Stomach (tissue), 9 donors: Measurements from ENCODE around the gene SH3TC1. TPM values are rescaled to one million over a fixed set of nuclear protein-coding genes. Genes with fewer than 3 reads are reported as not detected.
A peak's percentile ranks its signal among the peaks of the same experiment; 100 is the strongest.

Source experiments
- DNase-seq, 2 donors: peaks; one replicate each; pipeline versions ENCODE4 v3.0.0 to v3.0.0-alpha.2; 2013 to 2019
- H3K27ac ChIP-seq, 5 donors: fragments of 200-600 bp in 4 of 5; sonication (generic) in 4 of 5; one replicate each; pipeline ENCODE4 v1.5.1; 2013 to 2019; ENCODE audit warnings: mild to moderate bottlenecking in 1 of 5, moderate library complexity in 1 of 5
- H3K27me3 ChIP-seq, 3 donors: fragments of 200-600 bp; sonication (generic); one replicate each; pipeline ENCODE4 v1.5.1; 2017 to 2019; ENCODE audit warnings: mixed run types in 1 of 3
- H3K36me3 ChIP-seq, 4 donors: fragments of 200-600 bp; sonication (generic); 1 replicate in 3 of 4; 2 replicates in 1 of 4; pipeline ENCODE4 v1.5.1; 2016 to 2019
- H3K4me1 ChIP-seq, 4 donors: fragments of 200-600 bp; sonication (generic); one replicate each; pipeline ENCODE4 v1.5.1; 2016 to 2019
- H3K4me3 ChIP-seq, 4 donors: fragments of 200-600 bp; sonication (generic) in 3 of 4; one replicate each; pipeline ENCODE4 v1.5.1; 2016 to 2019; ENCODE audit warnings: mild to moderate bottlenecking in 1 of 4
- H3K9me3 ChIP-seq, 4 donors: fragments of 200-600 bp; sonication (generic); one replicate each; pipeline ENCODE4 v1.5.1; 2016 to 2019
- EP300 ChIP-seq: sonication (generic); formaldehyde crosslinking; IDR thresholded peaks from one replicate; pipeline ENCODE4 v1.6.1; 2017; ENCODE audit warnings: antibody characterized with exemption
- POLR2A ChIP-seq, 4 donors: fragments of 450-650 bp; IDR thresholded peaks; one replicate each; pipeline ENCODE4 v1.6.1; 2016; ENCODE audit warnings: antibody characterized with exemption in 4 of 4, control low read depth in 2 of 4, mild to moderate bottlenecking in 1 of 4, moderate library complexity in 1 of 4
- POLR2AphosphoS5 ChIP-seq, 3 donors: sonication (generic); formaldehyde crosslinking; IDR thresholded peaks; one replicate each; pipeline ENCODE4 v1.6.1; 2016; ENCODE audit warnings: antibody characterized with exemption in 3 of 3
- WGBS, 5 donors: extraction: QIAGEN DNeasy Blood & Tissue Kit in 3 of 5; methylation state at CpG; one replicate each; pipeline versions ENCODE4 v1.1.5 to v1.1.7; 2013 to 2018; 5-methylcytosine and 5-hydroxymethylcytosine counted together
- intact Hi-C: fragments of 100-400 bp; cut with DNase I; formaldehyde crosslinking; loops from one replicate; pipeline ENCODE4 v1.15.1; 2023; ENCODE audit warnings: low total_unique reads
- polyA plus RNA-seq, 3 donors: library from polyadenylated mRNA; stranded (reverse); fragments of 200-250 nt; gene quantifications; one replicate each; pipeline ENCODE4 v1.2.3, GENCODE V29; 2013
- total RNA-seq, 5 donors: library from RNA; depleted of rRNA; stranded (reverse); fragments of >200 nt; gene quantifications; one replicate each; pipeline versions ENCODE4 v1.1.0 to v1.2.3, GENCODE V29; 2014 to 2016
- TF ChIP-seq, protein P1 (sequence below), 7 experiments: fragments of 450-650 bp in 4 of 7; fragments of 200-600 bp in 3 of 7; sonication (generic) in 3 of 7; IDR thresholded peaks; one replicate each; pipeline ENCODE4 v1.5.1; 2016 to 2019; ENCODE audit warnings: antibody characterized with exemption in 7 of 7, control low read depth in 2 of 7, mild to moderate bottlenecking in 1 of 7
- donor health status: healthy with polysubstance abuse.
- donor health status: Bipolar disorder and iron deficiency.
- donor health status: healthy.

Gene SH3TC1
- total and polyA plus RNA-seq, 8 donors, result 12.0 to 96.2 (median 27.9) TPM

DNA sequence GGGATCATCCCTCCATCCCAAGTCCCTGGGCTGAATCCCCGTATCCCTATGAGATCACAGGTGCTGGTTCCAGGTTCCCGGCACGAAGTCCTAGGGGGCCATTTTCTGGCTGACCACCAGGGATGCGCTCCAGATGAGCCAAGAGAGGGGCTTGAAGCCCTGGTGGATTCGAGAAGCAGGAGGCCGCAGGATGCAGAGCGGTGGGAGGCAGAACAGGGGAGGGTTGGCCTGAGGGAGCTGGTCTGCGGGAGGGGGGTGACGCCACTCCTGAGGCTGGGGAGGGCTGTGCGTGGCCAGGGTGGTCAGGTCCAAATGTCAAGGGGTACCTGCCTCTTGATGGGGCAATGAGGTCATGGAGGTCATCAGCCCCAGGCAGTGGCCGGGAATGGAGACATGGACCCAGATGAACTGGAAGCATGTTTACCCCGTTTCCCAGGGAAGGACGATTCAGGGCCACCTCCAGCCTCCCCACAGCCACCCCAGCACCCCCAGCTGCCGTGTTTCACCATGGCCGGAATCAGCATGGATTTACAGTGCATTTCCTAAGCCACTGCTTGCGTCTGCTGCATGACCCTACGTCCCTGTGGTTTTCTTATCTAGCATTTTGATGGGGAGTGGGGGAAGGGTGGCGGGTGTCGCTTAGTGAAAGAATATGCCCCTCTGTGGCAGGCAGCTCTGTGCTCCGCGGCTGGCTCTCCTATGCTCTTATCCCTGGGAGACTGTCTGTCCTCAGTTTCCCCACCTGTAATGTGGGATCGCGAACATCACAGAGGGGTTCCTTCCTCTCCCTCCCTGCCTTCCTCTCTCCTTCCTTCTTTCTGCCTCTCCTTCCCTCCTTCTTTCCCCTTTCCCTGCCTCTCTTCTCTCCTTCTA lies 53.4 kb downstream of the SH3TC1 start:
- no peaks in the 10 kb centered on the region for H3K36me3 ChIP-seq
- intact Hi-C loops, result no loop called here
- H3K9me3 ChIP-seq, result no peaks in the 10 kb centered on the region
- peaks cover 0 to 9% (median 2%) of the 10 kb centered on the region in 4 donors for H3K4me1 ChIP-seq
- H3K27ac ChIP-seq, result no peak overlapping the region
- DNase-seq, result peak in 1 of 2 donors; percentile 58
- TF ChIP-seq, protein P1, sequence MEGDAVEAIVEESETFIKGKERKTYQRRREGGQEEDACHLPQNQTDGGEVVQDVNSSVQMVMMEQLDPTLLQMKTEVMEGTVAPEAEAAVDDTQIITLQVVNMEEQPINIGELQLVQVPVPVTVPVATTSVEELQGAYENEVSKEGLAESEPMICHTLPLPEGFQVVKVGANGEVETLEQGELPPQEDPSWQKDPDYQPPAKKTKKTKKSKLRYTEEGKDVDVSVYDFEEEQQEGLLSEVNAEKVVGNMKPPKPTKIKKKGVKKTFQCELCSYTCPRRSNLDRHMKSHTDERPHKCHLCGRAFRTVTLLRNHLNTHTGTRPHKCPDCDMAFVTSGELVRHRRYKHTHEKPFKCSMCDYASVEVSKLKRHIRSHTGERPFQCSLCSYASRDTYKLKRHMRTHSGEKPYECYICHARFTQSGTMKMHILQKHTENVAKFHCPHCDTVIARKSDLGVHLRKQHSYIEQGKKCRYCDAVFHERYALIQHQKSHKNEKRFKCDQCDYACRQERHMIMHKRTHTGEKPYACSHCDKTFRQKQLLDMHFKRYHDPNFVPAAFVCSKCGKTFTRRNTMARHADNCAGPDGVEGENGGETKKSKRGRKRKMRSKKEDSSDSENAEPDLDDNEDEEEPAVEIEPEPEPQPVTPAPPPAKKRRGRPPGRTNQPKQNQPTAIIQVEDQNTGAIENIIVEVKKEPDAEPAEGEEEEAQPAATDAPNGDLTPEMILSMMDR (IDR thresholded peaks at IDR 0.05), result no peak
- no peak for TF ChIP-seq POLR2AphosphoS5 (IDR thresholded peaks at IDR 0.05)
- no peak for TF ChIP-seq POLR2A (IDR thresholded peaks at IDR 0.05)
- no peak for TF ChIP-seq EP300
- WGBS, 5 donors, result 60 to 71% (median 62%) methylated on average over 23 of the region's 23 CpGs
- no peaks in the 10 kb centered on the region for H3K27me3 ChIP-seq
- H3K4me3 ChIP-seq, result no peak overlapping the region

DNA sequence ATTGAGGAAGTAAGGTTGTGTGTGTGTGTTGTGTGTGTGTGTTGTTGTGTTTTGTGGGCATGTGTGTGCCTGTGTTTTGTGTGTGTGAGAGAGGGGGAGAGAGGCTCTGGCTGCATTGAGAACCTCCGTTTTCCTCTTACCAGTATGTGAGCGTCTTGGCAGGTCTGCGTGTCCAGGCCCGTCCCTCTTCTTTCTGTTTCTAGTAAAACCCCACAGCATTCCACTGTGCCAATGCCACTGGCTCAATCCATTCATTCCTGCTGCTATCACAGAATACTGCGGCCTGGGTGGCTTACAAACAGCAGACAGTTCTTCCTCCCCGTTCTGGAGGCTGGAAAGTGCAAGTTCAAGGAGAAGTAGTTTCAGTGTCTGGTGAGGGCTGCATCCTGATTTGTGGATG lies 55.0 kb downstream of the SH3TC1 start:
- whole genome bisulfite sequencing, 5 donors, result 85 to 90% (median 86%) methylated on average over 6 of the region's 6 CpGs
- no peaks in the 10 kb centered on the region for H3K36me3 ChIP-seq
- no peak for DNase-seq

DNA sequence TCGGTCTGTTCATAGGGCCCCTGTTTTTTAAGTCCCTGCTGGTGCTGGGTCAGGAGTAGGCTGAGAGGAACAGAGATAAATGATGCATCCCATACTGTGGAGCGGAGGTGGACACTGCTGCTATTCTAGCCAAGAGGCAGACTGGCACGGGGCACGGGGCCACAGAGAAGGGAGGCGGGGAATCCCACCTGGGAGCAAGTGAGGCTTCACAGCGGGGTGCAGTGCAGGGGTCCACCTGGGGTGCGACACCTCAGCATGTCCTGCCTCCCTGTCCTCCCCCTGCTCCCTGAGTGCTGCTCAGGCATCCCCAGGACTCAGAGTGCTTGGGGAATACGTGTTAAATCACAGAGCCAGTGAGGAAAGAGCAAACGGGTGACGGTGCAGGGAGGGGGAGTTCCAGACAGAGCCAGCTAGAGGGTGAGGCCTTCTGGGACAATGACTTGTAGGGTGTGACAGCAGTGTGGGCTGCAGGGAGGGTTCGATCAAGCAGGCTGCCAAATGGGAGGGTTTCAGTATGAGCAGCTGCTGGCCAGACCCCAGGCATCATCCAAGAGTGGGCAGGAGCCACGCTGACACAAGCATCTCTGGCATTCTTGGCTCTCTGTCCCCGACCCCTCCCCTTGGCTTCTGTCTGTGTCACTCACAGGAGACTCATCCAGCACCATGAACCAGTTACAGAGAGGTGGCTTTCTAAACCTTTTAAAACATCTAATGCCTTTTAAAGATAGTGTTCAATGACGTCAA lies 56.8 kb downstream of the SH3TC1 start:
- no peak for TF ChIP-seq POLR2AphosphoS5 (IDR thresholded peaks at IDR 0.05)
- TF ChIP-seq, protein P1 (IDR thresholded peaks at IDR 0.05), result no peak
- no peak for TF ChIP-seq EP300
- no peak for TF ChIP-seq POLR2A (IDR thresholded peaks at IDR 0.05)
- Histone ChIP-seq H3K27me3 (no peaks in the 10 kb centered on the region), H3K4me3 (no peak overlapping the region), H3K36me3 (no peaks in the 10 kb centered on the region), H3K4me1 (peaks cover 0 to 6% (median 2%) of the 10 kb centered on the region in 4 donors), H3K27ac (no peak overlapping the region), H3K9me3 (no peaks in the 10 kb centered on the region)
- DNase-seq, result peak in 1 of 2 donors; percentile 46
- WGBS, 5 donors, result 62 to 73% (median 66%) methylated on average over 14 of the region's 14 CpGs
- intact Hi-C loops, result no loop called here

More for the DNA sequence above, 55.0 kb downstream of the SH3TC1 start:
- intact Hi-C loops, result no loop called here
- Histone ChIP-seq H3K9me3 (no peaks in the 10 kb centered on the region), H3K27ac (no peak overlapping the region), H3K4me1 (peaks cover 0 to 4% (median 0%) of the 10 kb centered on the region in 4 donors), H3K4me3 (no peak overlapping the region), H3K27me3 (no peaks in the 10 kb centered on the region)
- TF ChIP-seq POLR2AphosphoS5 (IDR thresholded peaks at IDR 0.05), result no peak
- no peak for TF ChIP-seq EP300
- TF ChIP-seq POLR2A (IDR thresholded peaks at IDR 0.05), result no peak
- TF ChIP-seq, protein P1 (IDR thresholded peaks at IDR 0.05), result no peak

DNA sequence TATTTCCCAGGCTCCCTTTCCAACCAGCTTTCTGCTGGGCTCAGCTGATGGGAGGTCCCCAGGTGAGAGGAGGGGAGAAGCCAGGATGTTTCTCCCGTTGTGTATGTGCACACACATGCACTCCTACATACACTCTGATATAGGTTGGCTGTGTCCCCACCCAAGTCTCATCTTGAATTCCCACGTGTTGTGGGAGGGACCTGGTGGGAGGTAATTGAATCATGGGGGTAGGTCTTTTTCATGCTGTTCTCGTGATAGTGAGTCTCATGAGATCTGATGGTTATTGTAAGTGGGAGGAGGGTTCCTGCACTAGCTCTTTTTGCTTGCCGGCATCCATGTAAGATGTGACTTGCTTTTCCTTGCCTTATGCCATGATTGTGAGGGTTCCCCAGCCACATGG lies 58.8 kb downstream of the SH3TC1 start:
- Histone ChIP-seq H3K27me3 (no peaks in the 10 kb centered on the region), H3K4me3 (no peak overlapping the region), H3K4me1 (peaks cover 0 to 8% (median 4%) of the 10 kb centered on the region in 4 donors), H3K9me3 (no peaks in the 10 kb centered on the region), H3K36me3 (no peaks in the 10 kb centered on the region), H3K27ac (no peak overlapping the region)
- DNase-seq, result no peak
- 66 to 78% (median 73%) methylated on average over 4 of the region's 4 CpGs for WGBS, 5 donors
- intact Hi-C loops, result no loop called here
- TF ChIP-seq POLR2A (IDR thresholded peaks at IDR 0.05) (no peak), POLR2AphosphoS5 (IDR thresholded peaks at IDR 0.05) (no peak), EP300 (no peak)
- TF ChIP-seq, protein P1 (IDR thresholded peaks at IDR 0.05), result no peak
